NCI-H187 treated with DMSO at 0.1 percent for 48 hours (cell line): Measurements from ENCODE around the gene MKRN1.
"Not testable (repeated sequence)": the region's sequence is repeated elsewhere in the genome, so short reads cannot be mapped to it uniquely, and the experiment has no call there.

Source experiments
- DNase-seq: peaks from one replicate; lab custom pipeline; 2025; lab: John Stamatoyannopoulos, UW

The MKRN1 gene

GRCh38 chr7:140479062-140479738, at the start of gene MKRN1:
MKRN1 (minus strand) TSS chr7:140479505; CDS start chr7:140479344, 161 bp downstream.
- DNase-seq = peak; percentile 95

GRCh38 chr7:140526787-140527664, 47.7 kb upstream of the MKRN1 start:
- DNase-seq = no peak

GRCh38 chr7:140526214-140526613, 46.9 kb upstream of the MKRN1 start:
- no peak for DNase-seq

GRCh38 chr7:140525743-140526142, 46.4 kb upstream of the MKRN1 start:
- DNase-seq = no peak

- DNase-seq = no peak
Observed at GRCh38 chr7:140521421-140521820, 42.1 kb upstream of the MKRN1 start.

GRCh38 chr7:140519007-140519399, 39.7 kb upstream of the MKRN1 start:
- DNase-seq = no peak

- no peak for DNase-seq
Observed at GRCh38 chr7:140518370-140519006, 39.2 kb upstream of the MKRN1 start.

GRCh38 chr7:140517546-140518369, 38.5 kb upstream of the MKRN1 start:
- DNase-seq = peak; percentile 72

- no peak for DNase-seq
Observed at GRCh38 chr7:140512317-140513000, 33.2 kb upstream of the MKRN1 start.

GRCh38 chr7:140509789-140510188, 30.5 kb upstream of the MKRN1 start:
- no peak for DNase-seq

GRCh38 chr7:140507556-140507955, 28.3 kb upstream of the MKRN1 start:
- not testable (repeated sequence) for DNase-seq

- DNase-seq = peak; percentile 93
Observed at GRCh38 chr7:140506788-140507464, 27.6 kb upstream of the MKRN1 start.

GRCh38 chr7:140501966-140502365, 22.7 kb upstream of the MKRN1 start:
- no peak for DNase-seq

- DNase-seq = not testable (repeated sequence)
Observed at GRCh38 chr7:140497807-140498206, 18.5 kb upstream of the MKRN1 start.

GRCh38 chr7:140497241-140497769, 18.0 kb upstream of the MKRN1 start:
- no peak for DNase-seq

GRCh38 chr7:140495514-140496097, 16.3 kb upstream of the MKRN1 start:
- no peak for DNase-seq

GRCh38 chr7:140494867-140495266, 15.6 kb upstream of the MKRN1 start:
- DNase-seq = no peak

- DNase-seq = no peak
Observed at GRCh38 chr7:140489026-140489359, 9.7 kb upstream of the MKRN1 start.

GRCh38 chr7:140485500-140486265, 6.4 kb upstream of the MKRN1 start:
- DNase-seq = no peak
